Measurements from ENCODE around the gene SH2D1A. TPM values are rescaled to one million over a fixed set of nuclear protein-coding genes. Genes with fewer than 3 reads are reported as not detected.
"Not testable (repeated sequence)": the region's sequence is repeated elsewhere in the genome, so short reads cannot be mapped to it uniquely, and the experiment has no call there.

Gene SH2D1A
- total RNA-seq, 2 experiments from 2014 or later = 26.8 to 32.5 TPM

- peak overlapping the region; percentile 49 for H3K27ac Mint-ChIP-seq
- no peak for DNase-seq
- peak; percentile 77 for ATAC-seq
Observed at GRCh38 chrX:124393659-124394058, 47.3 kb downstream of the SH2D1A start.

DNA sequence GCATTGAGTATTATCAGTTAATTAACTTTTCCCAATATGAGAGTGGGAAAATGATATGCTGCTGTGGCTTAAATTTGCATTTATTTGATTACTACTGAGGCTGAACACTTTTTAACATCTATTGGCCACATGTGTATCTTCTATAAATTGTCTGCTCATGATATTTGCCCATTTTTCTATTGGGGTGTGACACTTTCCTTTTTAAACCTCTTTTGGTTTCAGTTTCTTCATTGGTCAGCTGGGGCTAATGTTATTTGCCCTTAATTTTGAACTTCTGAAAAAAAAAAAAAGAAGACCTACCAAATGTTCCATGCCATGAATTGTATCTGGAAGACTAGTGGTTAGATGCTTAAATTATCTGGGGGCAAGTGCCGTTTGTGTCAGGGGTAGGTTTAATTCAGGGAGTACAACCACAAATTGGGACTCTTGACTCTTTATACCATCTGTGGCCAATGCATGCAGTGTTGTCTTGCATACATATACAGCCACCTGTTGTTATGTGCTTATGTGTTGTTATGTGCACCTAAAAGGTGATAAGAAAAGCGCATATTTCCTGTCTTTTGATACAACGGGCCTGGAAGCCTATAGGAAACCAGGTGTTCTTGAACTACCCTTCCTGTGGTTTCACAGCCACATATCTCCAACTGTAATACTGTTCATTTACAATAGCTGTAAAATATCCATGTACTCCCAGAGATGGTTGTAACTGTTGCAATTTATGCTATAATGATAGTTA lies 49.0 kb downstream of the SH2D1A start:
- intact Hi-C loops (cut with DNase I, micrococcal nuclease) = loop anchor here in 1 of 2 experiments (10.0 kb wide), 1 partner anchor 339 kb away; no protein-coding TSS in a partner anchor
- no peak overlapping the region for H3K4me3 Mint-ChIP-seq
- no peak for DNase-seq
- CTCF ChIA-PET = interaction anchor here (0.8 to 5.1 kb wide), 2 partner anchors 10 to 12 kb away, joined by 4 to 26 read pairs; no protein-coding TSS in a partner anchor
- peaks cover 29% of the 10 kb centered on the region for H3K4me1 Mint-ChIP-seq
- POLR2A ChIA-PET = interaction anchor here (0.5 to 0.7 kb wide), 2 partner anchors 121 to 175 kb away, joined by 3 to 12 read pairs; no protein-coding TSS in a partner anchor
- no peaks in the 10 kb centered on the region for H3K27me3 Mint-ChIP-seq
- H3K27ac Mint-ChIP-seq = peak overlapping the region; percentile 47
- no peak for ATAC-seq
- H3K9me3 Mint-ChIP-seq (ENCODE audit: low read depth) = no peaks in the 10 kb centered on the region
- H3K36me3 Mint-ChIP-seq (ENCODE audit: low read depth) = peaks cover 6% of the 10 kb centered on the region

More at GRCh38 chrX:124393659-124394058, 47.3 kb downstream of the SH2D1A start:
- POLR2A ChIA-PET = interaction anchor here (0.6 kb wide), 1 partner anchor 345 kb away, joined by 3 read pairs; no protein-coding TSS in a partner anchor
- Mint-ChIP-seq H3K27me3 (no peaks in the 10 kb centered on the region), H3K4me3 (no peak overlapping the region), H3K36me3 (ENCODE audit: low read depth) (peaks cover 6% of the 10 kb centered on the region), H3K4me1 (peaks cover 31% of the 10 kb centered on the region), H3K9me3 (ENCODE audit: low read depth) (no peaks in the 10 kb centered on the region)
- intact Hi-C loops (cut with DNase I, micrococcal nuclease) = loop anchor here (2.0 to 10.0 kb wide), 2 partner anchors 175 to 341 kb away; no protein-coding TSS in a partner anchor
- CTCF ChIA-PET = interaction anchor here (0.5 to 5.1 kb wide), 4 partner anchors 12 to 737 kb away, joined by 3 to 26 read pairs (median 4); no protein-coding TSS in a partner anchor

DNA sequence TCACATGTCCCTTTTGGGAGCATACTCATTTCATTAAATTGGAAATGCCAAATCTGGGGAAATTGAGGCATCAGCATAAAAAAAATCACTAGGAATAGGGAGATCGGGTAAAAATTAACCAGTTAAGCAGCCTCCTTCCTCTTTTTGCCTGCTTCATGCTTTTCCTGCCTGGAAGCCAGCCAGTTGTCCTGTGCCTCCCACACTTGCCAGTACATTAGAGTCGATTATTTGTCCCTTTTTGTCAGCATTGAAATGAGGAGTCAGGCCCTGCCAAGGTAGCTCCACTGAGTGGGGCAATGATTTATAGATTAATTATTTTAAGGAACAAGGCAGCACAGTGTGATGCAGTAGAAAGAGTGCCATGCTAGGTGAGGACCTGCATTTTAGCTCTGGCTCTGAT lies 55.3 kb downstream of the SH2D1A start:
- ChIA-PET CTCF (interaction anchor here (0.6 to 1.1 kb wide), 2 partner anchors 10 to 252 kb away, joined by 3 to 5 read pairs; no protein-coding TSS in a partner anchor), POLR2A (no interaction called here)
- Mint-ChIP-seq H3K4me3 (no peak overlapping the region), H3K9me3 (ENCODE audit: low read depth) (no peaks in the 10 kb centered on the region), H3K27me3 (no peaks in the 10 kb centered on the region), H3K27ac (no peak overlapping the region), H3K4me1 (peaks cover 33% of the 10 kb centered on the region), H3K36me3 (ENCODE audit: low read depth) (peaks cover 3% of the 10 kb centered on the region)
- intact Hi-C loops (cut with DNase I, micrococcal nuclease) = loop anchor here in 1 of 2 experiments (10.0 kb wide), 3 partner anchors 333 to 893 kb away; no protein-coding TSS in a partner anchor
- DNase-seq = no peak
- no peak for ATAC-seq

DNA sequence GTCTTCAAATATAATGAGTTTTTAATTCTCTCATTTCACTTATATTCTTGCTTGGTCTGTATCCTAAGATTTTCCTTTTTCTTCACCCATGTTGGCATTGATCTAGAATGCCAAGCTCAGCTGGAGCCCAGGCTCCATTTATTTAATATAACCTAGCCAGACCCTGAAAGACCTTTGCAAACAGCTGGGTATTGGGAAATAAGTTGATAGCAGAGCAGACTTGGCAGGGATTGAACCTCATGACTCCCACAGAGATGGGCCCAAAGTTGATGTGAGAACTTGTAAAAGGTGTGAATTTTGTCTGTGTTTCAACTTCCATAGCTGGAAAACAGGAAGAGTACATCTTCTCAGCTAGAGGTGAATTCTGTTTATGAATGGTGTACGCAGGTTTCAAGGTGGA lies 59.5 kb downstream of the SH2D1A start:
- no peak overlapping the region for H3K27ac Mint-ChIP-seq
- H3K4me1 Mint-ChIP-seq = peaks cover 32% of the 10 kb centered on the region
- no peak for DNase-seq
- ChIA-PET CTCF (interaction anchor here (0.7 to 3.7 kb wide), 9 partner anchors 11 to 890 kb away, joined by 3 to 26 read pairs (median 5); no protein-coding TSS in a partner anchor), POLR2A (interaction anchor here (0.7 kb wide), 1 partner anchor 464 kb away, joined by 4 read pairs; no protein-coding TSS in a partner anchor)
- H3K9me3 Mint-ChIP-seq (ENCODE audit: low read depth) = no peaks in the 10 kb centered on the region
- no peak for ATAC-seq
- H3K36me3 Mint-ChIP-seq (ENCODE audit: low read depth) = peaks cover 5% of the 10 kb centered on the region
- intact Hi-C loops (cut with DNase I, micrococcal nuclease) = loop anchor here (2.0 to 10.0 kb wide), 5 partner anchors 329 to 889 kb away; no protein-coding TSS in a partner anchor
- no peaks in the 10 kb centered on the region for H3K27me3 Mint-ChIP-seq
- no peak overlapping the region for H3K4me3 Mint-ChIP-seq

- Mint-ChIP-seq H3K27me3 (no peaks in the 10 kb centered on the region), H3K9me3 (ENCODE audit: low read depth) (no peaks in the 10 kb centered on the region), H3K27ac (peak overlapping the region; percentile 47), H3K36me3 (ENCODE audit: low read depth) (peaks cover 5% of the 10 kb centered on the region), H3K4me3 (no peak overlapping the region), H3K4me1 (peaks cover 28% of the 10 kb centered on the region)
- ATAC-seq (peak; percentile 99), DNase-seq (peak; percentile 76)
- intact Hi-C loops (cut with DNase I, micrococcal nuclease) = loop anchor here (2.0 to 10.0 kb wide), 5 partner anchors 328 to 888 kb away; no protein-coding TSS in a partner anchor
- CTCF ChIA-PET = interaction anchor here (0.7 to 3.7 kb wide), 10 partner anchors 11 to 889 kb away, joined by 3 to 26 read pairs (median 4); no protein-coding TSS in a partner anchor
- POLR2A ChIA-PET = interaction anchor here (0.7 kb wide), 1 partner anchor 463 kb away, joined by 4 read pairs; no protein-coding TSS in a partner anchor
Observed at GRCh38 chrX:124406294-124407014, 60.1 kb downstream of the SH2D1A start.

DNA sequence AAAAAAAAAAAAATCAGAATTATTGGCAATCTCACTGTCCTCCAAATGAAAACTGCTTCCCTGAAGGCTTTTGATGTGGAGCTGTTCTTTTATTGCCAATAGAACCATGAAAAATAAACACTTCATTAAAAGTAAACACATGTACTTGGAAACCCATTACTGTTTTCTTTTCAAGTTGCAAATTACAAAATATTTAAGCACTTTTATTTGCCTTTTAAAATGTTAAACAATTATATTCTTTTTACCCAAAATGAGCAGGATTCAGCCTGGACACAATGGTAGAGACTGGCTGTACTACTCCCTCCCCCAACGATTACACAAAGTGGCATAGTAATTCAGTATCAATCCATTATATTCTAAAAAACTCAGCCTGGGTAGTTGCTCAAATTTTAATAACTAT lies 60.9 kb downstream of the SH2D1A start:
- Mint-ChIP-seq H3K36me3 (ENCODE audit: low read depth) (peaks cover 5% of the 10 kb centered on the region), H3K27ac (no peak overlapping the region), H3K4me1 (peaks cover 27% of the 10 kb centered on the region), H3K9me3 (ENCODE audit: low read depth) (no peaks in the 10 kb centered on the region), H3K4me3 (no peak overlapping the region), H3K27me3 (no peaks in the 10 kb centered on the region)
- no peak for DNase-seq
- ATAC-seq = no peak
- ChIA-PET POLR2A (no interaction called here), CTCF (interaction anchor here (0.6 to 3.7 kb wide), 7 partner anchors 12 to 730 kb away, joined by 3 to 26 read pairs (median 5); no protein-coding TSS in a partner anchor)
- intact Hi-C loops (cut with DNase I, micrococcal nuclease) = loop anchor here (2.0 to 10.0 kb wide), 5 partner anchors 328 to 888 kb away; no protein-coding TSS in a partner anchor

GRCh38 chrX:124408380-124408779 lies 62.0 kb downstream of the SH2D1A start:
- H3K9me3 Mint-ChIP-seq (ENCODE audit: low read depth); CTCF ChIA-PET; DNase-seq; H3K36me3 Mint-ChIP-seq (ENCODE audit: low read depth); H3K27me3 Mint-ChIP-seq; POLR2A ChIA-PET; H3K4me3 Mint-ChIP-seq; ATAC-seq; H3K27ac Mint-ChIP-seq: not testable (repeated sequence)
- intact Hi-C loops (cut with DNase I, micrococcal nuclease) = loop anchor here (5.0 to 10.0 kb wide), 4 partner anchors 326 to 886 kb away; no protein-coding TSS in a partner anchor
- H3K4me1 Mint-ChIP-seq = peaks cover 35% of the 10 kb centered on the region

GRCh38 chrX:124413244-124413643 lies 66.9 kb downstream of the SH2D1A start:
- Mint-ChIP-seq H3K4me1 (peaks cover 8% of the 10 kb centered on the region), H3K4me3 (no peak overlapping the region), H3K9me3 (ENCODE audit: low read depth) (no peaks in the 10 kb centered on the region), H3K36me3 (ENCODE audit: low read depth) (peaks cover 6% of the 10 kb centered on the region), H3K27me3 (no peaks in the 10 kb centered on the region), H3K27ac (no peak overlapping the region)
- ChIA-PET POLR2A (no interaction called here), CTCF (no interaction called here)
- peak; percentile 53 for ATAC-seq
- intact Hi-C loops (cut with DNase I, micrococcal nuclease) = no loop called here
- DNase-seq = no peak

- CTCF ChIA-PET = no interaction called here
- ATAC-seq (no peak), DNase-seq (no peak)
- H3K36me3 Mint-ChIP-seq (ENCODE audit: low read depth) = peaks cover 6% of the 10 kb centered on the region
- no peak overlapping the region for H3K27ac Mint-ChIP-seq
- intact Hi-C loops (cut with DNase I, micrococcal nuclease) = no loop called here
- no peaks in the 10 kb centered on the region for H3K9me3 Mint-ChIP-seq (ENCODE audit: low read depth)
- no peaks in the 10 kb centered on the region for H3K27me3 Mint-ChIP-seq
- POLR2A ChIA-PET = no interaction called here
- no peak overlapping the region for H3K4me3 Mint-ChIP-seq
- H3K4me1 Mint-ChIP-seq = peaks cover 8% of the 10 kb centered on the region
Observed at GRCh38 chrX:124414281-124414680, 67.9 kb downstream of the SH2D1A start.

- POLR2A ChIA-PET = no interaction called here
Observed at GRCh38 chrX:124415115-124415800, 68.9 kb downstream of the SH2D1A start.

More at GRCh38 chrX:124415115-124415800, 68.9 kb downstream of the SH2D1A start:
- Mint-ChIP-seq H3K4me3 (no peak overlapping the region), H3K9me3 (ENCODE audit: low read depth) (no peaks in the 10 kb centered on the region), H3K27me3 (no peaks in the 10 kb centered on the region), H3K36me3 (ENCODE audit: low read depth) (peaks cover 7% of the 10 kb centered on the region), H3K27ac (no peak overlapping the region), H3K4me1 (peaks cover 8% of the 10 kb centered on the region)
- CTCF ChIA-PET = interaction anchor here (0.5 kb wide), 1 partner anchor 605 kb away, joined by 5 read pairs; no protein-coding TSS in a partner anchor
- intact Hi-C loops (cut with DNase I, micrococcal nuclease) = no loop called here
- DNase-seq (no peak), ATAC-seq (no peak)

All from activated CD4-positive, alpha-beta T cell treated with anti-CD3 and anti-CD28 coated beads for 36 hours (primary cell).